DND-41 (cell line): Measurements from ENCODE around the gene PROZ.

Experiments
- ATAC-seq: fragments of 200-7000 bp; cut with Tn5 transposase; 3 replicates; pipeline ENCODE4 v1.9.1; 2021; ENCODE audit warnings: low read depth; ENCODE audit not compliant: insufficient read depth
- DNase-seq: peaks from one replicate; pipeline ENCODE4 v3.0.0-alpha.2; 2020
- H2AFZ ChIP-seq: 2 replicates; pipeline ENCODE4 v1.6.0; 2012; ENCODE audit warnings: low read depth, low read length
- H3K27ac ChIP-seq: 2 replicates; pipeline ENCODE4 v1.5.1; 2012; ENCODE audit warnings: low read length, inconsistent platforms
- H3K27me3 ChIP-seq: fragments of 200-600 bp; sonication (generic); 2 replicates; pipeline ENCODE4 v1.6.0; 2012; ENCODE audit warnings: low read length, mild to moderate bottlenecking, inconsistent platforms; ENCODE audit not compliant: insufficient read depth, poor library complexity
- H3K36me3 ChIP-seq: 2 replicates; pipeline ENCODE4 v1.5.1; 2012; ENCODE audit warnings: low read length, inconsistent platforms; ENCODE audit not compliant: insufficient read depth
- H3K4me1 ChIP-seq: 2 replicates; pipeline ENCODE4 v1.5.1; 2012; ENCODE audit warnings: mild to moderate bottlenecking, low read length; ENCODE audit not compliant: insufficient read depth
- H3K4me2 ChIP-seq: 2 replicates; pipeline ENCODE4 v1.6.0; 2012; ENCODE audit warnings: mild to moderate bottlenecking, moderate library complexity, low read length, inconsistent platforms; ENCODE audit not compliant: insufficient read depth
- H3K4me3 ChIP-seq, 2 experiments: fragments of 200-600 bp in 1 of 2; shearing (Covaris generic) in 1 of 2; 2 replicates each; pipeline ENCODE4 v1.5.1; 2012 to 2016; ENCODE audit warnings: inconsistent platforms in 2 of 2, low read length in 2 of 2, mild to moderate bottlenecking in 2 of 2, low read depth in 1 of 2, moderate library complexity in 1 of 2
- H3K79me2 ChIP-seq: 2 replicates; pipeline ENCODE4 v1.6.0; 2012; ENCODE audit warnings: low read length, inconsistent platforms; ENCODE audit not compliant: insufficient read depth
- H3K9ac ChIP-seq: 2 replicates; pipeline ENCODE4 v1.6.0; 2012; ENCODE audit warnings: low read depth, mild to moderate bottlenecking, inconsistent platforms, low read length, moderate library complexity
- H3K9me3 ChIP-seq: 2 replicates; pipeline ENCODE4 v1.5.1; 2012; ENCODE audit warnings: low read length, moderate library complexity, mild to moderate bottlenecking, inconsistent platforms; ENCODE audit not compliant: insufficient read depth, severe bottlenecking
- H4K20me1 ChIP-seq: 2 replicates; pipeline ENCODE4 v1.6.0; 2012; ENCODE audit warnings: low read length; ENCODE audit not compliant: insufficient read depth
- CTCF ChIP-seq: IDR thresholded peaks from 2 replicates; pipeline ENCODE4 v1.5.1; 2012; ENCODE audit warnings: borderline replicate concordance, low read length, moderate library complexity, mild to moderate bottlenecking; ENCODE audit not compliant: poor library complexity, severe bottlenecking; ENCODE audit errors: extremely low read depth
- EZH2 ChIP-seq: IDR thresholded peaks from 3 replicates; pipeline ENCODE4 v1.6.1; 2012; ENCODE audit warnings: borderline replicate concordance, low read depth, mild to moderate bottlenecking, moderate library complexity, low read length, inconsistent platforms; ENCODE audit not compliant: severe bottlenecking

The PROZ gene

GRCh38 chr13:113124211-113124970 is 34.1 kb upstream of the PROZ start:
- H3K27ac ChIP-seq, result no peak overlapping the region
- no peaks in the 10 kb centered on the region for H3K9me3 ChIP-seq
- DNase-seq (no peak), ATAC-seq (no peak)
- TF ChIP-seq EZH2 (no peak), CTCF (no peak)
- no peak overlapping the region for H3K4me2 ChIP-seq
- H3K4me1 ChIP-seq, result no peaks in the 10 kb centered on the region
- H3K4me3 ChIP-seq, result no peak overlapping the region
- no peak overlapping the region for H3K9ac ChIP-seq
- H4K20me1 ChIP-seq, result peaks cover 4% of the 10 kb centered on the region; the same call in 1 of the 2 replicates
- H2AFZ ChIP-seq, result no peak overlapping the region
- no peaks in the 10 kb centered on the region for H3K79me2 ChIP-seq
- no peaks in the 10 kb centered on the region for H3K36me3 ChIP-seq
- H3K27me3 ChIP-seq, result no peaks in the 10 kb centered on the region

- H4K20me1 ChIP-seq, result peaks cover 4% of the 10 kb centered on the region; the same call in 1 of the 2 replicates
- no peaks in the 10 kb centered on the region for H3K27me3 ChIP-seq
- no peak for DNase-seq
- H3K36me3 ChIP-seq, result no peaks in the 10 kb centered on the region
- no peak for TF ChIP-seq EZH2
- TF ChIP-seq CTCF, result no peak
- no peak overlapping the region for H3K9ac ChIP-seq
- no peak overlapping the region for H3K4me2 ChIP-seq
- H3K27ac ChIP-seq, result no peak overlapping the region
- no peak overlapping the region for H2AFZ ChIP-seq
- no peak for ATAC-seq
- H3K4me1 ChIP-seq, result no peaks in the 10 kb centered on the region
- H3K4me3 ChIP-seq, result no peak overlapping the region
- no peaks in the 10 kb centered on the region for H3K9me3 ChIP-seq
- H3K79me2 ChIP-seq, result no peaks in the 10 kb centered on the region
These were observed 32.8 kb upstream of the PROZ start for GRCh38 chr13:113125506-113126264.

GRCh38 chr13:113126265-113127150 is 31.9 kb upstream of the PROZ start:
- Histone ChIP-seq H3K4me3 (no peak overlapping the region), H4K20me1 (peaks cover 4% of the 10 kb centered on the region; the same call in 1 of the 2 replicates), H3K4me2 (no peak overlapping the region), H3K9ac (no peak overlapping the region), H3K36me3 (no peaks in the 10 kb centered on the region), H3K79me2 (no peaks in the 10 kb centered on the region), H3K27ac (no peak overlapping the region), H3K4me1 (no peaks in the 10 kb centered on the region), H3K27me3 (no peaks in the 10 kb centered on the region), H2AFZ (no peak overlapping the region), H3K9me3 (no peaks in the 10 kb centered on the region)
- DNase-seq (no peak), ATAC-seq (no peak)
- TF ChIP-seq EZH2 (no peak), CTCF (no peak)
